ENCODE data around the gene CDHR2. TPM values are rescaled to one million over a fixed set of nuclear protein-coding genes. Genes with fewer than 3 reads are reported as not detected.

Gene CDHR2
- total RNA-seq, 1 donor, result not detected

GRCh38 chr5:176575066-176575465 is 25.9 kb downstream of the CDHR2 start:
- H3K4me3 ChIP-seq (ENCODE audit: low read depth, low read length), result no peak overlapping the region
- no peak for DNase-seq (ENCODE audit: low read depth)
- TF ChIP-seq CTCF (IDR thresholded peaks at IDR 0.05; ENCODE audit: insufficient read depth, low read depth, low read length), result no peak

GRCh38 chr5:176575488-176576422 is 26.6 kb downstream of the CDHR2 start:
- H3K4me3 ChIP-seq (ENCODE audit: low read depth, low read length), result no peak overlapping the region
- no peak for TF ChIP-seq CTCF (IDR thresholded peaks at IDR 0.05; ENCODE audit: insufficient read depth, low read depth, low read length)
- no peak for DNase-seq (ENCODE audit: low read depth)

- no peak for DNase-seq (ENCODE audit: low read depth)
- no peak for TF ChIP-seq CTCF (IDR thresholded peaks at IDR 0.05; ENCODE audit: insufficient read depth, low read depth, low read length)
- H3K4me3 ChIP-seq (ENCODE audit: low read depth, low read length), result no peak overlapping the region
These were observed 28.4 kb downstream of the CDHR2 start for GRCh38 chr5:176577312-176578176.

GRCh38 chr5:176578391-176578808 is 29.3 kb downstream of the CDHR2 start:
- TF ChIP-seq CTCF (IDR thresholded peaks at IDR 0.05; ENCODE audit: insufficient read depth, low read depth, low read length), result peak; percentile 52
- H3K4me3 ChIP-seq (ENCODE audit: low read depth, low read length), result no peak overlapping the region
- peak; percentile 33 for DNase-seq (ENCODE audit: low read depth)

GRCh38 chr5:176579323-176579722 is 30.2 kb downstream of the CDHR2 start:
- no peak for TF ChIP-seq CTCF (IDR thresholded peaks at IDR 0.05; ENCODE audit: insufficient read depth, low read depth, low read length)
- no peak overlapping the region for H3K4me3 ChIP-seq (ENCODE audit: low read depth, low read length)
- DNase-seq (ENCODE audit: low read depth), result no peak

GRCh38 chr5:176581361-176581760 is 32.2 kb downstream of the CDHR2 start:
- TF ChIP-seq CTCF (IDR thresholded peaks at IDR 0.05; ENCODE audit: insufficient read depth, low read depth, low read length), result no peak
- H3K4me3 ChIP-seq (ENCODE audit: low read depth, low read length), result no peak overlapping the region
- no peak for DNase-seq (ENCODE audit: low read depth)
